ENCODE measurements around the gene ZNF672. TPM values are rescaled to one million over a fixed set of nuclear protein-coding genes. Genes with fewer than 3 reads are reported as not detected.

The ZNF672 gene
- total RNA-seq, 2 donors from 2014 or later: 42.2 to 47.6 TPM

DNA sequence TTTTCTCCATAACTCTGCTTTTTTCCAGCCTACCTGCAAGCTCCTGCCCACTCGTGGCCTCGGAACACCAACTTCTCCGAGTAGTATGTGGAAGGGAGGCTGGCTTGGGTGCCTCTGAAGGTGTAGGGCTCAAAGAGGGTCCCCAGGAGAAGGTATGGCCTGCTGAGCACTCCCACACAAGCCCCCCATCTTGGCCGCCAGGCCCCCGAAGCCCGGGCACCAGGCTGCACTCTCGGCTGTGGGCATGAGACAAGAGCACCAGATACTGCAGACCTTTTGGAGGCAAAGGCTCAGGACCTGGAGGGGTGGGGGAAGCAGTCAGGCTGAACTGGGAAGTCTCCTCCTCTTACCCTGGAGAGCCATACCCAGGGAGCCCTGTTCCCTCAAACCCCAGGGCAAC lies 19.2 kb downstream of the ZNF672 start:
- peaks cover 30% of the 10 kb centered on the region for H3K4me1 Mint-ChIP-seq (ENCODE audit: low read depth)
- peak overlapping the region; percentile 93 to 95 for H3K4me3 Mint-ChIP-seq
- H3K27me3 Mint-ChIP-seq (ENCODE audit: low read depth): no peaks in the 10 kb centered on the region
- ATAC-seq (replicated peaks in 1 of 2): no peak
- peaks cover 11% of the 10 kb centered on the region in 2 donors for H3K36me3 Mint-ChIP-seq (ENCODE audit: insufficient read depth in 2 of 2)
- peak overlapping the region; percentile 21 for H3K27ac Mint-ChIP-seq
- DNase-seq: no peak
- H3K9me3 Mint-ChIP-seq: no peaks in the 10 kb centered on the region

DNA sequence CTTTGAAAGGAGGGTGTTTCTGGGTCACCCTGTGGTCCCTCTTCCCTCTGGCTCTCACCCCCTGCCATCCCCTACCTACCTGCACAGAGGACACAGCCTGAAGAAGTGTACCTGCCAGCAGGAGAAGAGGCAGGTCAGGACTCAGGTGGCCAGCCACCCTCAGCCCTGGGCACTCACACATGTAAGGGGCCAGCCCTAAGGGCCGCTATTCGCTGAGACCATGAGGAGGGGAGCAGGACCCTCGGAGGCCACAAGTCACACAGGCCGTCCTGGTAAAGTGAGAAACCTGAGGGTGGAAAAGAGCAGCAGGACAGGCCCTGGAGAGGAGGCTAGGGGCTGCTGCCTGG lies 19.7 kb downstream of the ZNF672 start:
- H3K9me3 Mint-ChIP-seq: no peaks in the 10 kb centered on the region
- H3K4me1 Mint-ChIP-seq (ENCODE audit: low read depth): peaks cover 36% of the 10 kb centered on the region
- ATAC-seq (replicated peaks in 1 of 2) (no peak), DNase-seq (no peak)
- peak overlapping the region; percentile 94 for H3K27ac Mint-ChIP-seq
- H3K4me3 Mint-ChIP-seq: peak overlapping the region; percentile 93 to 95
- no peaks in the 10 kb centered on the region for H3K27me3 Mint-ChIP-seq (ENCODE audit: low read depth)
- H3K36me3 Mint-ChIP-seq (ENCODE audit: insufficient read depth in 2 of 2): peaks cover 11% of the 10 kb centered on the region in 2 donors

DNA sequence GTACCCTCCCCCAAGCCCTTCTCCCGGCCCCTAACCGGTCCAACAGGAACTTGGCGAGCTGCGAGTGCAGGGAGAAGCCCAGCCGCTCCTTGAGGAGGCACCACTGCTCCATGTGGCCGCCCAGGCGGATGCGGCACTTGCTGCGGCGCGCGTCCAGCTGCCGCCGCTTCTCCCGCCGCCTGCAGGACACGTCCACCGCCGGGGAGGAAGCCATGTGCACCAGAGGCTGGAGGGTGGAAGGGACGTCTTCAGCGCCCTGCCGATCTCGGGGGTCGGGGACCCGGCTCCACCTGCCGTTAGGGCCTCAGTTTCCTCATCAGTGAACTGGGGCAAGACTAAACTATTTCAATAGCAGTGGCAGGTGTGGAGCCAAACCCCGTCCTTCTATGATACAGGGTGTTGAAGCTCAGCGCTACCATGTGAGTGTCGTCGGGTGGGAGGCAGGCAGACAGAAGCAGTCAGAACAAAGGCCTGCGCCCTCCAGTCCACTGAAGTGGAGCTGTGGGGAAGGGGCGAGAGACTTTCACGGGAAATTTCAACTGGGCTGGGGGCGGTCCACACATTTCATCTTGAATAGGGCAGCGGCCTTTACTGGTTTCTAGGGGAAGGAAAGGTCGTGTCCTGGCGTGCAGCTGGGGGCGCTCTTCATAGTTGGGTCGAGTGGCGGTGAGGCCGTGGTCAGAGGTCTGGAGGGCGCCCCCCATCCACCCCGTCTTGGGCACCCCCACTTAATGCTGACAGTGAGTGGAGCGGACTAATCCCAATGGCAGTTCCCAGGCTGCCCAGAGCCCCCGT lies 20.3 kb downstream of the ZNF672 start:
- Mint-ChIP-seq H3K27ac (peak overlapping the region; percentile 94), H3K4me1 (ENCODE audit: low read depth) (peaks cover 39% of the 10 kb centered on the region), H3K27me3 (ENCODE audit: low read depth) (no peaks in the 10 kb centered on the region), H3K9me3 (no peaks in the 10 kb centered on the region), H3K36me3 (ENCODE audit: insufficient read depth in 2 of 2) (peaks cover 11% of the 10 kb centered on the region in 2 donors), H3K4me3 (peak overlapping the region; percentile 93 to 95)
- DNase-seq (peak; percentile 50 to 62), ATAC-seq (replicated peaks in 1 of 2) (peak; percentile 53 to 56)

DNA sequence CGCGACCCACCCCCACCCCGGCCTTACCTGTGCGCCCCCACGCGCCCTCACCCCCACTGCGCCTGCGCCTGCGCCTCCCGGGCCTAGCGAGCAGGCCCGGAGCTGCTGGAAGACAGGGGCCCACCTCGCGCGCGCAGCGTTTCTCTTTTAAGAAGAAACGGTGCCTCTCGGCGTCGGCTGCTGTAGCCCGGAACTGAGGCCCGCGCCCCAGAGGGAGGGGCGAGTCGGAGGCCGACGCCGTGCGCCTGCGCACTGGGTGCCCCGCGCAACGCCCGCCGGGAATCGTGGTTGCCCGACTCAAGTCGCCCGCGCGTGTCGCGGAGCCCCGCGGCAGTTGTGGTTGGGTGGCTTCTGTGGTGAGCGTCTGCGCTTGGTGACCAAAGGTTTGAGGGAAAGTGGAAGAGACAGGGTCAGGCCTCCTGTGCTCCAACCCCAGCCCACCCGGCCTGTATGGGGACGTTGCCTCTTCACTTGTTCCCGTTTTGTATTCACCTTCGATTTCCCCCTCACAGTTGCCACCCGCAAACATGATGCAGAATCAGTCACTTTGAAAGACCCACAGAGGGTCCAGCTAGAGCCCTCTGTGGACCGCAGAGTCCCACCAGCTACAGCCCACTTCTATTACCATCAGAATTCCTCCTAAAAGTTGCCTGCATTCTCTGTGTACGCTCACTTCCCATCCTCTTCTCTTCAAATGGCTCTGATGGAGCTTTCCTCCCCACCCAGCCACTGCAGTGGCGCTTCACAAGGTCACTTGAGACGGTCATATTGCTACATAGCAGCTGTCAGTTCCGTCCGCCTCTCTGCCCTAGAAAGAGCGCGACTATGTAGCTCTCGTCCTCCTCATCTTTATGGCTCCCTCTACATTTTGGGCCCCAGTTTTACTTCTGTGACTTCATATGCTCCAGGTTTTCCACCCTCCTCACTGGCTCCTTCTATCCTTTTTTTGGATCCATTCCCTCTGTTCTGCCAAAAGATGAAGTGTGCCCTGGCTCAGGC lies 21.2 kb downstream of the ZNF672 start, which contains the start of gene ZNF692:
TSS of gene ZNF692 (minus strand) at position 195 of the 999 bp plus-strand sequence. CDS start 776 bp downstream, outside the sequence.
- peak within 1 kb of the TSS; percentile 93 to 95 for H3K4me3 Mint-ChIP-seq
- peak within 1 kb of the TSS; percentile 94 for H3K27ac Mint-ChIP-seq
- peak; percentile 86 to 88 for ATAC-seq (replicated peaks in 1 of 2)
- H3K27me3 Mint-ChIP-seq (ENCODE audit: low read depth): no peaks in the 10 kb centered on the region
- no peaks in the 10 kb centered on the region for H3K9me3 Mint-ChIP-seq
- H3K36me3 Mint-ChIP-seq (ENCODE audit: insufficient read depth in 2 of 2): peaks cover 8 to 11% of the 10 kb centered on the region in 2 donors
- H3K4me1 Mint-ChIP-seq (ENCODE audit: low read depth): peaks cover 46% of the 10 kb centered on the region
- peak; percentile 97 to 98 for DNase-seq

DNA sequence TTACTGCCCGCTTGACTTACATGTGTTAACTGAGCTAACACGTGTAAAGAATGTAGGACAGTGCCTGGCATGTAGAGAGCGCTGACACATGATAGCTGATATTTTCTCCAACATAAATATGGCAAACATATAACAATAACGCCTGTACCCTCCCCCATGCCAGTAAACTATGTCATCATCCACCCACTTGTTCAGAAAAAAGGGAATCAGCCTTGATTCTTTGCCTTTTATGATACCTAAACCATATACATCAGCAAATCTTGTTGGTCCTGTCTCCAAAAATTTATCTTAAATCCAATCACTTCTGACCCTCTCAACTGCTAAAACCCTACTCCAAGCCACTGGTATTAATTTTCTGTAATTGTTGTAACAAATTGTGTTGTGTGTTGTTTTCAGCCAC lies 22.0 kb downstream of the ZNF672 start:
- Mint-ChIP-seq H3K27me3 (ENCODE audit: low read depth) (peaks cover 5% of the 10 kb centered on the region), H3K4me3 (peak overlapping the region; percentile 93 to 95), H3K4me1 (ENCODE audit: low read depth) (peaks cover 47% of the 10 kb centered on the region), H3K27ac (peak overlapping the region; percentile 87), H3K36me3 (ENCODE audit: insufficient read depth in 2 of 2) (peaks cover 7 to 8% of the 10 kb centered on the region in 2 donors), H3K9me3 (no peaks in the 10 kb centered on the region)
- DNase-seq: no peak
- no peak for ATAC-seq (replicated peaks in 1 of 2)

DNA sequence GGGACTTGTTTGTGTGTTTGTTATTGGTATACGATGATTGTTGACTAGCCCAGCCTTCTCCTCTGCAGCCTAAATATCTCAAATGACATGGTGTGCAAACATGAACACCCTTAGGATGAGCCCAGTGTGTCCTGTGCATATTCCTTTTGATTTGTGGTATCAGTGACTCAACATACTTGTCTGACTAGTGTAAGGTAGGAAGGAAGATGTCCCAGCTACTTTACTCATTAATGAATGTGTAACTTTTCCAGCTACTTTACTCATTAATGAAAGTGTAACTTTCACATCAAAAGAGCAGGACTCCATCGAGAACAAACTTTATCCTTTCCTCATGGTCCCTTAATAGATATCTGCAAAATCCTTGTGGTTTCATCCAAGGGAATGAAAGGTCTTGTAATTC lies 23.6 kb downstream of the ZNF672 start:
- Mint-ChIP-seq H3K27me3 (ENCODE audit: low read depth) (peaks cover 7% of the 10 kb centered on the region), H3K9me3 (no peaks in the 10 kb centered on the region), H3K4me3 (no peak overlapping the region), H3K36me3 (ENCODE audit: insufficient read depth in 2 of 2) (peaks cover 5 to 8% of the 10 kb centered on the region in 2 donors), H3K27ac (no peak overlapping the region), H3K4me1 (ENCODE audit: low read depth) (peaks cover 47% of the 10 kb centered on the region)
- DNase-seq: no peak
- ATAC-seq (replicated peaks in 1 of 2): no peak

DNA sequence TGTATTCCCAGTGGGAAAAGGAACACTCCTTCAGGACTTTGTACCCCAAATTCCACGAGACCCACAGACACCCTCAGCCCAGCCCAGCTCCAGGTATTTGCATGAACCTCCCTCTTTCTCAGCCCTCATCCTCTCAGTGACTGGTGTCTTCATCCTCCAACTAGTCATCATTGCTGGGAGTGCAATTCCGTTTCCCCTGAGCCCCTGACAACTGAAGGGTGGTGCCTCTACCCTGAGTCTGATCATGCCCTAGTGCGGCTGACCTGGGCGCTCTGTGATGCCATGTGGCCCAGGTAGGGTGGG lies 24.6 kb downstream of the ZNF672 start:
- Mint-ChIP-seq H3K9me3 (no peaks in the 10 kb centered on the region), H3K4me1 (ENCODE audit: low read depth) (peaks cover 45% of the 10 kb centered on the region), H3K4me3 (peak overlapping the region; percentile 88 to 89), H3K36me3 (ENCODE audit: insufficient read depth in 2 of 2) (peaks cover 3 to 8% of the 10 kb centered on the region in 2 donors), H3K27me3 (ENCODE audit: low read depth) (peaks cover 7% of the 10 kb centered on the region), H3K27ac (peak overlapping the region; percentile 59)
- ATAC-seq (replicated peaks in 1 of 2): peak; percentile 17 to 22
- no peak for DNase-seq

DNA sequence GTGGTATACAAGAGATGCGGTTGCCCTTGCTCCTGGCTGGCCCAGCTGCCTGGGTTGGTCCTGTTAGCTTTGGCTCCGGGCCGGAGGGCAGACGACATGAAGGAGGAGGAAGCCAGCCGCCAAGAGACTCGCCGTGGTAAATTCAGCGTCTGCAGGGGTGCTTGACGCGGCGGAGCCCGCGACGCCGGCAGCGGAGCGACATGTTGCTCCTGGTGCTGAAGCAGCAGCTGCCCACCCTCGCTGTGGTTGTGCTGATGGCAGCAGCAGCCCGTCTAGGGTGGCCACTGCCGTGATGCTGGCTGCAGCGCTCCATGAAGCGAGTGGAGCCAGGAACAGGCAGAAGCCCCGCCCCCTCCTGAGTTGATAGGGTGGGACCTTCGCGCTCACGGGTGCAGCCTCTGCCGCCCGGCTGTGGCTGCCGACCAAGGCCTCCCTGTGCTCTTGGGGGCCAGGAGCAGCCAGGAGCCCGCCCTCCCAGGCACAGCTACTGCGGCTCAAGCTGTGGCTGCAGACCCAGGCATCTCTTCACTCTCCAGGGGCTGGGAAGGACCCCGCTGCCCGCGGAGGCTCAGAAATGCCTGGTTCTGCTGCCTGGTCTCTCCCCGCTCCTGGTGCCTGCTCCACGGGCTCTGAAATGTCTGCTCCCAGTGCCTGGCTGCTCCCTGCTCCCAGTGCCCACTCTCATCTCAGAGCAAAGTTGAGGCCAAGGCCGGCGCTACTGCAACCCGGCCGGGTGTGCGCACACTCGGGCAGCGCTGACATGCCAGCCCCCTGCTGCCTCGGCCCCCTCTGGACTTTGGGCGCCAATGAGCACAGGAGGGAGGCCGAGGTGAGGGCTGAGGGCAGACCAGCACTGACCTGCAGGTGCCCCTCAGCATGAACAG lies 25.2 kb downstream of the ZNF672 start:
- Mint-ChIP-seq H3K4me3 (peak overlapping the region; percentile 88 to 89), H3K27me3 (ENCODE audit: low read depth) (peaks cover 7% of the 10 kb centered on the region), H3K36me3 (ENCODE audit: insufficient read depth in 2 of 2) (peaks cover 3 to 8% of the 10 kb centered on the region in 2 donors), H3K4me1 (ENCODE audit: low read depth) (peaks cover 39% of the 10 kb centered on the region), H3K27ac (peak overlapping the region; percentile 59), H3K9me3 (no peaks in the 10 kb centered on the region)
- ATAC-seq (replicated peaks in 1 of 2) (peak; percentile 63 to 70), DNase-seq (peak; percentile 84 to 88)

DNA sequence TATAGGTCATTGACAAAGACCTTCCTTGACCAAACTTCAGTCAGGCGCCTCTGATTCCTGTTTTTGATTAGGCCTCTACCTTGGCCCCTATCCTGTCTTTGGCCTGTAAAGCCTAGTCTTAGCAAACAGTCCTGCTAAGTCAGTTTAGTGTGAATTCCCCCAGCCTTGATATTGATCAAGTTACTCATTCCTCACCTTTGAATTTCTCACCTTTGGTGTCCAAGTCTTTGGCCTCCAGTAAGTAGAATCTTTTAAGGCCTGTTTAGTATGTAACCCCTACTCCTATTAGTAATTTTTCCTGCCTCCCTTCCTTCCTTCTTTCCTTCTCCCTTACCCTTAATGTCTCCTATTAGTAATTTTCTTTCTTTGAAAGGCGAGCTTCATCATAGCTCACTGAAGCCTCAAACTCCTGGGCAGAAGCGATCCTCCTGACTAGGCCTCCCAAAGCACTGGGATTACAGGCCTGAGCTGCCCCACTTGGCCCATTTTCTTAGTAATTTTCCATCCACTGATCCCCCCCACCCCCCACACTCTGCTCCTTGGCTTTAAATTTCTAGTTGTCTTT lies 33.9 kb downstream of the ZNF672 start:
- H3K4me3 Mint-ChIP-seq: peak overlapping the region; percentile 43 to 61
- no peak for ATAC-seq (replicated peaks in 1 of 2)
- peak overlapping the region; percentile 58 for H3K27ac Mint-ChIP-seq
- H3K36me3 Mint-ChIP-seq (ENCODE audit: insufficient read depth in 2 of 2): peaks cover 0 to 7% of the 10 kb centered on the region in 2 donors
- no peaks in the 10 kb centered on the region for H3K27me3 Mint-ChIP-seq (ENCODE audit: low read depth)
- peaks cover 26% of the 10 kb centered on the region for H3K4me1 Mint-ChIP-seq (ENCODE audit: low read depth)
- no peak for DNase-seq
- no peaks in the 10 kb centered on the region for H3K9me3 Mint-ChIP-seq

DNA sequence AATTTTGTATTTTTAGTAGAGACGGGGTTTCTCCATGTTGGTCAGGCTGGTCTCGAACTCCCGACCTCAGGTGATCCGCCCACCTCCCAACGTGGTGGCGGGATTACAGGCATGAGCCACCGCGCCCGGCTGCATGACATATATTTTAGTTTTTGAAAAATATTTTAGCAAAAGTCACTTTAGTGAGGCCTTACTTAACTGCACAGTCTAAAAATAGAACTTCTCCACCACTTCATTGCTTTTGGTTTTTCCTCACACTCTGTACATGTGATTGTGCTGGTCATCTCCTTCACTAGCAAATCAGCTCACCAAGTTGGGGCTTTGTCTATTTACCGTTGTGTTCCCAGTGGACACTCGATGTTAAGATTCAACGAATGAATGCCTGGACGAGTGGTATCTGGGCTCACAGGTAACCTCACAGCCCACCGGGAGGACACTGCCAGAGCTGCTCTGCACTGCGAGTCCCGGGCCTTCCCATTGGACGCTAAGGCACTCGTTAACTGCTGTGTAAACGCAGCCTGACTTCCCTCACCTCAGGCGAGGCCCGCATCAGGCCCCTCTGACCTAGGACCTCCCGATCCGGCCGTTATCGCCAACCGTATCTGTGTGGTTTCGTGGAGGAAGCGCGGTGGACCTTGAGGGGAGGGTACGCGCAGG lies 34.9 kb downstream of the ZNF672 start:
- H3K27ac Mint-ChIP-seq: peak overlapping the region; percentile 100
- peak; percentile 55 to 57 for DNase-seq

DNA sequence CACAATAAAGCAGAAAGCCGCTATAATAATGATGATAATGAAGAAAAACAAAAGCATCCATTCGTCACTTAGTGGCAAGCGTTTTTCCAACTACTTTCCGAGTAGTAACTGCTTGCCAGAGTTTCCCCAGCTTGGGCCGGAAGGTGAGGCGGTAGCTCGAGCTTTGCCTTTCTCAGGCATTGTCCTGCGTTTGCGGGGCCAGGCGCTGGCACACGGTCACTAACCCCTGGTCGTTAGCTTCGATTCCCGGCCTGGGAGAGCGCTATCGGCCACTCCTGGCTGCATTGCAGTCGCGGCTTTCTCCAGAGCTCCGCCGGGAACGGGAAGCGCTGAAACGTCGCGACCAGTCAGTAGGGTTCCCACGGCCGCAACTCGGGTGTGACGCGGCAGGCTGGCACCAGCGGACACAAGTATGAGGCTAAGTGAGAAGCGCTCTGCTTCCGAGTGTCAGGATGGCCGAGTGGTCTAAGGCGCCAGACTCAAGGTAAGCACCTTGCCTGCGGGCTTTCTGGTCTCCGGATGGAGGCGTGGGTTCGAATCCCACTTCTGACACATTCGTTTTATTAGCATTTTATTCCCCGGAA lies 35.5 kb downstream of the ZNF672 start:
- H3K27me3 Mint-ChIP-seq (ENCODE audit: low read depth): no peaks in the 10 kb centered on the region
- DNase-seq (peak; percentile 93), ATAC-seq (replicated peaks in 1 of 2) (peak; percentile 86 to 88)
- peaks cover 0 to 7% of the 10 kb centered on the region in 2 donors for H3K36me3 Mint-ChIP-seq (ENCODE audit: insufficient read depth in 2 of 2)
- peaks cover 26% of the 10 kb centered on the region for H3K4me1 Mint-ChIP-seq (ENCODE audit: low read depth)
- H3K9me3 Mint-ChIP-seq: no peaks in the 10 kb centered on the region
- H3K27ac Mint-ChIP-seq: peak overlapping the region; percentile 100
- peak overlapping the region; percentile 91 to 99 for H3K4me3 Mint-ChIP-seq

More for the DNA sequence above, 34.9 kb downstream of the ZNF672 start:
- peaks cover 0 to 7% of the 10 kb centered on the region in 2 donors for H3K36me3 Mint-ChIP-seq (ENCODE audit: insufficient read depth in 2 of 2)
- peak; percentile 54 to 57 for ATAC-seq (replicated peaks in 1 of 2)
- peaks cover 26% of the 10 kb centered on the region for H3K4me1 Mint-ChIP-seq (ENCODE audit: low read depth)
- peak overlapping the region; percentile 91 to 99 for H3K4me3 Mint-ChIP-seq
- H3K27me3 Mint-ChIP-seq (ENCODE audit: low read depth): no peaks in the 10 kb centered on the region
- no peaks in the 10 kb centered on the region for H3K9me3 Mint-ChIP-seq

All from activated T-cell treated with anti-CD3 and anti-CD28 coated beads, Interleukin-2, amount 50 U/mL, for 72 hours (primary cell).